GDM1 (cell line): ENCODE results near the gene SLC2A14.
"Not testable (repeated sequence)": the region's sequence is repeated elsewhere in the genome, so short reads cannot be mapped to it uniquely, and the experiment has no call there.

Experiments
- DNase-seq: peaks from one replicate; lab custom pipeline; 2025; lab: John Stamatoyannopoulos, UW

The SLC2A14 gene

GRCh38 chr12:7872566-7873319 lies at the start of gene SLC2A14:
SLC2A14 (minus strand) TSS chr12:7872915; CDS start chr12:7869880, 3,035 bp downstream.
- no peak for DNase-seq

DNA sequence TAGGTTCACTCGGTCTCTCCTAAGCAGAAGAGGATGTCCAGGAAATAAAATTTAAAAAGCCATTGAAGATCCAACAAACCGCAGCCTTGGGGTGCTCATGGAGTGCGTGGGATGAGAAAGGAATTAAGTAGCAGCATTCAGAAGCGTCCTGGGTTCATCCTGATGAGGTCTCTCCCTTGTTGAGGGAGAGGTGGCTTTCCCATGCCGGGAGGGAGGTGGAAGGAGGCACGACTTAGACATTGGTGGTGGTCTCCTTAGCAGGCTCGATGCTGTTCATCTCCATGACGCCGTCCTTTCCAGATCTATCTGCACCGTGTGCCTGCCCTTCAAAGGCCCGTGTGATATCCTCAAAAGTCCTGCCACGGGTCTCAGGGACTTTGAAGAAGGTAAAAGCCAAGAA lies 48.5 kb upstream of the SLC2A14 start:
- DNase-seq: not testable (repeated sequence)

DNA sequence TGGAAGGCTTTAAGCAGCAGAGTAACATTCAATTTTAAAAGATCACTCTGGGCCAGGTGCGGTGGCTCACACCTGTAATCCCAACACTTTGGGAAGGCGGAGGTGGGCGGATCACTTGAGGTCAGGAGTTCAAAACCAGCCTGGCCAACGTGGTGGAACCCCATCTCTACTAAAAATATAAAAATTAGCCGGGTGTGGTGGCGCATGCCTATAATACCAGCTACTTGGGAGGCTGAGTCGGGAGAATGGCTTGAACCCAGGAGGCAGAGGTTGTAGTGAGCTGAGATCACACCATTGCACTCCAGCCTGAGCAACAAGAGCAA lies 45.5 kb upstream of the SLC2A14 start:
- not testable (repeated sequence) for DNase-seq

DNA sequence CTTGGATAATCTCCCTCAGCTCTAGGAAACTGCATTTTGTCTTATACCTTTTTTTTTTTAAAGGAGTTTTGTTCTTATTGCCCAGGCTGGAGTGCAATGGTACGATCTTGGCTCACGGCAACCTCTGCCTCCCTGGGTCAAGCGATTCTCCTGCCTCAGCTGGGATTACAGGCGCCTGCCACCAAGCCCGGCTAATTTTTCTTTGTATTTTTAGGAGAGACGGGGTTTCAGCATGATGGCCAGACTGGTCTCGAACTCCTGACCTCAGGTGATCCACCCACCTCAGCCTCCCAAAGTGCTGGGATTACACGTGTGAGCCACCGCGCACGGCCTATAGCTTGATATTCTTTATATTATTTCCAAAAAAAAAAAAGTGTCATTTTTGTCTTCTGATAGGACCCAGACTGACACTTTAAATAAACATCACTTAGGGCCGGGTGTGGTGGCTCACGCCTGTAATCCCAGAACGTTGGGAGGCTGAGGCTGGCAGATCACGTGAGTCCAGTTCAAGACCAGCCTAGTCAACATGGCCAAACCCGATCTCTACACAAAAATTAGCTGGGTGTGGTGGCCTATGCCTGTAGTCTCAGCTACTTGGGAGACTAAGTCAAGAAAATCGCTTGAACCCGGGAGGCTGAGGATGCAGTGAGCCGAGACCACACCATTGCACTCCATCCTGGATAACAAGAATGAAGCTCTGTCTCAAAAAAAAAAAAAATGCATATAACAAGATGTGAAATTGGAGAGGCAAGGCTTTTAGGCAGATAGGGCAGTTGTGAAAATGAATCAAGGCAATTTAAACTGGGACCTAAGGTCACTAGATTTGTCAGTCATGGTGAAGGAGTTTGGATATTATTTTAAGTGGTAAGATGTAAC lies 44.9 kb upstream of the SLC2A14 start:
- no peak for DNase-seq

DNA sequence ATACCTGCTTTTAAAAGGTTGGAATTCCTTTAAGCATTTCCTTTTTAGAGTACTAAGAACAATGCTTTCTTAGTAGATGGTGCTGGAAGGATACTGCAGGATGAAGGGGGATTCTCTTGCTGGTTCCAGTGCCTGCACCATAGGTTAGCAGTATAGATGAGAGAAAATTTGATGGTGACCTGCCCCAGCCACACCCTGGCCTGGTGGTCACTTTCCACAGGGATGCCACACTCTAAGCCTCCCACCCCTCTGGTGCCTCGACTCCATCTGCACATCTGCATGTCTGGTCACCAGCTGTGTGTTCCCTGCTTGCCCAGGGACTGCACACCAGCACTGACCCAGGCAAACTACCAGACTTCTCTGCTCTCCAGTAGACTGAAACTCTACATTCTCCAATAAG lies 44.2 kb upstream of the SLC2A14 start:
- no peak for DNase-seq

DNA sequence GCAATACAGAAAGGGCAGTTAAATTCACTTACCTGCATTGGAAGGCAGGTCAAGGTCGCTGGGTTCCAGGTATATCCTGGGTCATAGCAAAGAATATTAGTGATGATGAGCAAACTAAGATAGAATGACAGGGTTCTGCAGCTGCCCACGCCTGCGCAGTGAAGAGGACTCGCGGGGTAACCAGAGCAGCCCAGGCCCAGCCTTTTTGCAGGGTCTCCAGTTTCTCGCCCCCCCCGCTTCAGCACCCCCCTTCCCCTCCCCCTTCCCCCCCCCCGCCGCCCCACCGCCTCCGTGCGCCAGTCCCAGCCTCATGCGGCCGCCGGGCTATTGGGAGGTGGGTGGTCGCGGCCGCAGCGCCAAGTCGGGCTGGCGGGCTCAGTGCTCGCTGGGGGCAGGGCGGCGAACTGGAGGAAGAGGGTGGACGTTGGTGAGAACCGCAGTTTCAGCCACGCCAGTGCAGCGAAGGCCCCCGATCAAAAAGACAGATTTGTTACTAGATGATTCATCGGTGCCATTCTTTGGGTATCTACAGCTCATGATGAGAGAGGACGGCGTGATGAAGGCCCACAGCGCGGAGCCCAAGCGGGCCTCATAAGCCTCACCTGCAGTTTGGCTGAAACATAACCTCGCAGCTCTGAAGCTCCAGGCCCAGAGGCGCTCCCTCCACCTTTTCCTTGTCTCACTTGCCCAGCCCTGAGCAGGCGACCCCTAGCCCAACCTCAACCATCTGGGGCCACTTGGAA lies 43.1 kb upstream of the SLC2A14 start:
- DNase-seq: no peak

DNA sequence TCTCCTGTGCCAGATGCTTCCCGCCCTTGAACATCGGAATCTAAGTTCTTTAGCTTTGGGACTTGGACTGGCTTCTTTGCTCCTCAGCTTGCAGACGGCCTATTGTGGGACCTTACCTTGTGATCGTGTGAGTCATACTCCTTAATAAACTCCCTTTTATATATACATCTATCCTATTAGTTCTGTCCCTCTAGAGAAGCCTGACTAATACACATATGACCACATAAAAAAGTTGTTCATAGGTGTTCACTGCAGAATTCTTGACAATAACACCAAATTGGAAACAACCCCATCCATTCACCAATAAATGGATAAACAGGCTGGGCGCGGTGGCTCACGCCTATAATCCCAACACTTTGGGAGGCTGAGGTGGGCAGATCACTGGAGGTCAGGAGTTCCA lies 37.4 kb upstream of the SLC2A14 start:
- not testable (repeated sequence) for DNase-seq

DNA sequence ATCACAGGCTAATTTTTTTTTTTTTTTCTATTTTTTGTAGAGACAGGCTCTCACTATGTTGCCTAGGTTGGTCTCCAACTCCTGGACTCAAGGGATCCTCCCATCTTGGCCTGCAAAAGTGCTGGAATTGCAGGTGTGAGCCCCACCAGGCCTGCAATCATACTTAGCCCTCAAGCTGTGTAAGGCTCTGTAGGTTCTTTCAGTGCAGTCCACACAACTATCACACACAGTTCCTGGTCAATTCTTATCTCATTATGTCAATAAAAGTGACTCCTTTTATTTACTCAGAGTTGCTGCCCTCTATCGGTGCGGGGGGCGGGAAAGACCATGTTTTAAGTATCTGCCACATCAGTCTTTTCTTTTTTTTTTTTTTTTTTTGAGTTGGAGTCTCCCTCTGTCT lies 34.3 kb upstream of the SLC2A14 start:
- no peak for DNase-seq

DNA sequence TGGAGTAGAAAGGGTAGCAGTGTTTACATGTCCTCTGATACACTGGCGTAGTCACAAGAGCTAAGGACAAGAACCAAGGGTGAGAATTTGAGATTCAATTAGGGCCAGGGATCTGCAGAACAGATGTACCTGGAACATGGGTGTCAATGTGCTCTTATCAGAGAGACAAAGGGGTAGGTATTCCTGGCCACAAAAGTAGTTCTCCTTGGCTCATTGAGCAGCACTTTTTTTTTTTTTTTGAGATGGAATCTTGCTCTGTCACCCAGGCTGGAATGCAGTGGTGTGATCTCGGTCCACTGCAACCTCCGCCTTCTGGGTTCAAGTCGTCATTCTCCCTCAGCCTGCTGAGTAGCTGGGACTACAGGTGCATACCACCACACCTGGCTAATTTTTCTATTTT lies 33.6 kb upstream of the SLC2A14 start:
- not testable (repeated sequence) for DNase-seq

GRCh38 chr12:7905600-7906125 lies 32.9 kb upstream of the SLC2A14 start:
- DNase-seq: not testable (repeated sequence)

DNA sequence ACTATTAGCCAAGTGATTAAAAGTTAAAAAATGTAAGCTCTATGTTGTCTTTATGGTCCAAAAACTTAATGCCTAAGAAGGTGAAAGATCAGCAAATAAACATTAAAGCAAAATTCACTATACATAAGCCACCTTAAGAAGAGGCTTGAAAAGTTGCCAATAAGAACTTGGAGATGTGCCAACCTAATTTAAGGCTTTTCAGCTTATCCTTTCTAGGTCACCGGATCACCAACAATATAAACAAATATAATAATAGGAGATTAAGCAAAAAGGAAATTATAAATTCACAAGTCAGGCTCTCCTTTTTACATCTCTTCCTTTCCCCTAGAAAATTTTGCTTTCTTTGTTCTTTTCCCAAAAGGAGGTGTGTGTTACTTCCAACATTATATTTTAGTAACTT lies 32.4 kb upstream of the SLC2A14 start:
- DNase-seq: no peak

- not testable (repeated sequence) for DNase-seq
These were observed 29.7 kb upstream of the SLC2A14 start for GRCh38 chr12:7902416-7902815.

DNA sequence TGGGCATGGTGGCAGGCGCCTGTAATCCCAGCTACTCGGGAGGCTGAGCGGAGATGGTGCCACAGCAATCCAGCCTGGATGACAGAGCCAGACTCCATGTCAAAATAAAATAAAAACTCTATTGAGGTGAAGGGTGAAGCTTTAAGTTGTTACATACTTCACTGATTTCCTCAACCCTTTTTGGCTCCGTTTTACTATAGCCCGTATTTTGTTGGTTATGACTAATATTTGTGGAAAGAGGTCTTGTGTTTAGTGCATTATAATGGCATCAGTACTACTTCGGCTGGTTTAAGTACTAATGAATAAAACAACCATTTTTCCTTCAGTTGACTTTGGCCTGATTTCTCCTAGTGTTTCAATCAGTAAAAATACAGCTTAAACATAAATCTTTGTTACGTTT lies 27.0 kb upstream of the SLC2A14 start:
- no peak for DNase-seq

- DNase-seq: not testable (repeated sequence)
These were observed 24.0 kb upstream of the SLC2A14 start for GRCh38 chr12:7896726-7897125.

DNA sequence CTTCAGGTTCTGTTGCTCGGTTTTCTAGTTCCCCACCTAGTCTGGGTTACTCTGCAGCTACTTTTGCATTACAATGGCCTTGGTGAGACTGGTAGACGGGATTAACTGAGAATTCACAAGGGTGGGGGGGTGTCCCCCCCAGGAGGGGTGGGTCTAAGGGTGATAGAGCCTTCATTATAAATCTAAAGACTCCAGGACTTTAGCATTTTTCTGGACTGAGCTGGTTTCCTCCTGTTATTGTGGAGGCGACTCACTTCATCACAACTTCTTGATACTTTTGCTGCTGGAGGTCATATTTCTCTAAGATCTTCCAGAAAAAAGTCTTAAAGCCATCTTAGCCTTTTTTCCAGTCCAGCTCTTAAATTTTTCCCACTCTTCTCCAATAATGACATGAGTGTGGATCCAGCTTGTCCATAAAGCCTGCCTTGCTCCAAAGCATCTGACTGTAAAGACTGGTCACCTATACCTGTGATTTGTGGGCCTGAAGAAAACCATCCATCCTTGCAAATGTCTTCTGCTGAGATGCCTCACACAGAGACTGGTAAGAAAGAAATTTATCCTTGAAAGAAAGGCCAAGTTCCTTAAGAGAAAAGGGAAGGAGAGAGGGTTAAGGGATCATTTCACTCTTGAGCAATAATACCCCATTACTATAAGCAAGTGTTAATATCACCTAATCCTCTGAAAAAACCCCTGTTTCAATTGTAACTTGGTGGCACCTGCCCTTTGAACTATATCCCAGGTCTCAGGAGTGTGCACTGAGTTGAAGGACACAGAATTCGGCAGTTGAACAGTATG lies 19.7 kb upstream of the SLC2A14 start:
- no peak for DNase-seq

DNA sequence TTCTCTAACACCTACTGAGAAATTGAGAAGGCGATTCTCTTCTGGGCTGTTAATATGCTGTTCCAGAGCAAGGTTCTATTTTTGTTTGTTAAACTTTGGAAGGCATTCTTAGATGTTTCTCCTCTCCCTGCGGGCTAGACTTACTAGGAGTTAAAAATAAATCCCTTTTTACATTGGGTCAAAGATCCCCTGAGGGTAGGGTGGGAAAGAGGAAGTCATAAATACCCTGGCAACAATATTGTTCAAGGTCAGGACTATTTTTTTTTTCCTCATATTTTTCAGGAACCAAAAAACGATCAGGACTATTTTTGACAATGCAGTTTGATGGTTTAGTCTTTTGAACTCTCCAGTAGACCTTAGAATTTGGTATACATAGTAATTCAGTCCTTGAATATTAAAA lies 12.0 kb upstream of the SLC2A14 start:
- peak; percentile 23 for DNase-seq

GRCh38 chr12:7881736-7882120 lies 9.0 kb upstream of the SLC2A14 start:
- not testable (repeated sequence) for DNase-seq

GRCh38 chr12:7880952-7881735 lies 8.4 kb upstream of the SLC2A14 start:
- not testable (repeated sequence) for DNase-seq

GRCh38 chr12:7879246-7879645 lies 6.5 kb upstream of the SLC2A14 start:
- no peak for DNase-seq

- no peak for DNase-seq
These were observed 4.7 kb upstream of the SLC2A14 start for GRCh38 chr12:7877420-7877819.

GRCh38 chr12:7870335-7870734 lies 2.4 kb downstream of the SLC2A14 start:
- no peak for DNase-seq
